Liver (tissue), 9 donors: ENCODE data around the gene GORAB. TPM values are rescaled to one million over a fixed set of nuclear protein-coding genes. Genes with fewer than 3 reads are reported as not detected.

Experiments
- DNase-seq: peaks from one replicate; pipeline ENCODE4 v3.0.0-alpha.2; 2017; ENCODE audit warnings: low spot score
- H3K27ac ChIP-seq, 2 donors: one replicate each; pipeline ENCODE4 v1.7.0; 2013; ENCODE audit warnings: inconsistent platforms in 2 of 2, low read length in 2 of 2, control low read depth in 1 of 2, low read depth in 1 of 2, mild to moderate bottlenecking in 1 of 2
- H3K27me3 ChIP-seq, 4 donors: one replicate each; pipeline versions ENCODE4 v1.6.1 to v1.7.0; 2013; ENCODE audit warnings: low read length in 3 of 4, inconsistent platforms in 1 of 4, mild to moderate bottlenecking in 1 of 4, moderate library complexity in 1 of 4; ENCODE audit not compliant: control insufficient read depth in 4 of 4, insufficient read depth in 4 of 4
- H3K36me3 ChIP-seq, 4 donors: one replicate each; pipeline versions ENCODE4 v1.6.1 to v1.7.0; 2013; ENCODE audit warnings: low read length in 3 of 4, mild to moderate bottlenecking in 3 of 4, low read depth in 1 of 4, moderate library complexity in 1 of 4; ENCODE audit not compliant: control insufficient read depth in 4 of 4, insufficient read depth in 3 of 4
- H3K4me1 ChIP-seq, 4 donors: one replicate each; pipeline versions ENCODE4 v1.6.1 to v1.7.0; 2013; ENCODE audit warnings: low read length in 3 of 4, mild to moderate bottlenecking in 3 of 4, moderate library complexity in 1 of 4; ENCODE audit not compliant: control insufficient read depth in 4 of 4, insufficient read depth in 4 of 4
- H3K4me3 ChIP-seq, 3 donors: one replicate each; pipeline versions ENCODE4 v1.6.1 to v1.7.0; 2013; ENCODE audit warnings: low read length in 3 of 3, control low read depth in 1 of 3, low read depth in 1 of 3, mild to moderate bottlenecking in 1 of 3
- H3K9ac ChIP-seq, 2 donors: one replicate each; pipeline ENCODE4 v1.7.0; 2013; ENCODE audit warnings: low read length in 2 of 2, mild to moderate bottlenecking in 2 of 2, moderate library complexity in 2 of 2, control low read depth in 1 of 2, low read depth in 1 of 2
- H3K9me3 ChIP-seq, 4 donors: one replicate each; pipeline versions ENCODE4 v1.6.1 to v1.7.0; 2013; ENCODE audit warnings: low read length in 3 of 4; ENCODE audit not compliant: control insufficient read depth in 4 of 4
- ATF3 ChIP-seq: IDR thresholded peaks from 2 replicates; pipeline ENCODE4 v1.6.1; 2016; ENCODE audit warnings: antibody characterized with exemption
- CTCF ChIP-seq: fragments of 150-350 bp; IDR thresholded peaks from 2 replicates; pipeline ENCODE4 v1.5.1; 2017; ENCODE audit warnings: improper control_type of control experiment, low read depth, low read length; ENCODE audit not compliant: missing input control
- EGR1 ChIP-seq, 2 donors: IDR thresholded peaks; 2 replicates each; pipeline ENCODE4 v1.6.1; 2016 to 2018; ENCODE audit warnings: antibody characterized with exemption in 2 of 2, low read depth in 2 of 2
- FOXA1 ChIP-seq: IDR thresholded peaks from 2 replicates; pipeline ENCODE4 v1.6.1; 2016; ENCODE audit warnings: antibody characterized with exemption
- FOXA2 ChIP-seq: IDR thresholded peaks from 2 replicates; pipeline ENCODE4 v1.6.1; 2016; ENCODE audit warnings: antibody characterized with exemption
- GABPA ChIP-seq, 2 donors: IDR thresholded peaks in 1 of 2; conservative IDR thresholded peaks in 1 of 2; 2 replicates each; pipeline ENCODE4 v1.6.1; 2016; ENCODE audit warnings: antibody characterized with exemption in 2 of 2, mild to moderate bottlenecking in 1 of 2, moderate library complexity in 1 of 2
- HNF4A ChIP-seq, 2 donors: conservative IDR thresholded peaks; 2 replicates each; pipeline ENCODE4 v1.6.1; 2016; ENCODE audit warnings: antibody characterized with exemption in 2 of 2, mild to moderate bottlenecking in 2 of 2
- HNF4G ChIP-seq: IDR thresholded peaks from 2 replicates; pipeline ENCODE4 v1.6.1; 2016; ENCODE audit warnings: antibody characterized with exemption
- JUND ChIP-seq, 2 donors: IDR thresholded peaks; 2 replicates each; pipeline ENCODE4 v1.6.1; 2016; ENCODE audit warnings: antibody characterized with exemption in 2 of 2
- MAX ChIP-seq: IDR thresholded peaks from 2 replicates; pipeline ENCODE4 v1.6.1; 2016; ENCODE audit warnings: antibody characterized with exemption
- NR2F2 ChIP-seq: IDR thresholded peaks from 2 replicates; pipeline ENCODE4 v1.6.1; 2016; ENCODE audit warnings: antibody characterized with exemption
- RAD21 ChIP-seq, 2 donors: IDR thresholded peaks; 2 replicates each; pipeline ENCODE4 v1.6.1; 2016; ENCODE audit warnings: antibody characterized with exemption in 2 of 2, mild to moderate bottlenecking in 2 of 2
- REST ChIP-seq: IDR thresholded peaks from 2 replicates; pipeline ENCODE4 v1.6.1; 2016; ENCODE audit warnings: antibody characterized with exemption, mild to moderate bottlenecking
- RXRA ChIP-seq, 2 donors: IDR thresholded peaks; 2 replicates each; pipeline ENCODE4 v1.6.1; 2017 to 2018; ENCODE audit warnings: antibody characterized with exemption in 2 of 2, mild to moderate bottlenecking in 1 of 2
- SP1 ChIP-seq: IDR thresholded peaks from 2 replicates; pipeline ENCODE4 v1.6.1; 2018; ENCODE audit warnings: antibody characterized with exemption, mild to moderate bottlenecking
- TAF1 ChIP-seq: conservative IDR thresholded peaks from 2 replicates; pipeline ENCODE4 v1.6.1; 2016; ENCODE audit warnings: antibody characterized with exemption, mild to moderate bottlenecking
- YY1 ChIP-seq: IDR thresholded peaks from 2 replicates; pipeline ENCODE4 v1.6.1; 2016; ENCODE audit warnings: antibody characterized with exemption, mild to moderate bottlenecking
- ZBTB33 ChIP-seq: IDR thresholded peaks from 2 replicates; pipeline ENCODE4 v1.6.1; 2016; ENCODE audit warnings: antibody characterized with exemption
- WGBS: extraction: QIAGEN DNeasy Blood & Tissue Kit; methylation state at CpG from one replicate; pipeline ENCODE4 v1.1.7; 2013; 5-methylcytosine and 5-hydroxymethylcytosine counted together
- polyA plus RNA-seq, 2 donors: library from polyadenylated mRNA; stranded (reverse) in 1 of 2; unstranded in 1 of 2; fragments of 200-250 nt in 1 of 2; fragments of >200 nt in 1 of 2; fragmentation: Nextera tagmentation in 1 of 2; extraction: Ambion mirVana in 1 of 2; gene quantifications; one replicate each; pipeline versions ENCODE4 v1.2.1 to v1.2.3, GENCODE V29; 2013 to 2015
- total RNA-seq, 2 donors: library from RNA; depleted of rRNA; stranded (reverse); fragments of >200 nt; gene quantifications; one replicate each; pipeline ENCODE4 v1.2.3, GENCODE V29; 2014
- donor health status: healthy.
- donor health status: healthy.
- donor health status: healthy.
- donor health status: healthy.
- donor health status: healthy.

GORAB gene
- total and polyA plus RNA-seq, 4 donors = 4.0 to 11.1 (median 8.7) TPM

- no peak overlapping the region for H3K27ac ChIP-seq
- H3K4me1 ChIP-seq = peaks cover 1 to 36% (median 27%) of the 10 kb centered on the region in 4 donors
- 83% methylated on average over 3 of the region's 3 CpGs for WGBS
- H3K4me3 ChIP-seq = peak overlapping the region in 2 of 3 donors; percentile 0 to 74
- DNase-seq = no peak
- H3K36me3 ChIP-seq = no peaks in the 10 kb centered on the region
- no peaks in the 10 kb centered on the region for H3K27me3 ChIP-seq
- no peaks in the 10 kb centered on the region for H3K9me3 ChIP-seq
- H3K9ac ChIP-seq = peak overlapping the region; percentile 36 to 85
- TF ChIP-seq JUND (IDR thresholded peaks at IDR 0.05) = no peak
- no peak for TF ChIP-seq FOXA1
- TF ChIP-seq EGR1 (IDR thresholded peaks at IDR 0.05; ENCODE audit: low read depth in 2 of 2) = no peak
- TF ChIP-seq TAF1 = no peak
- TF ChIP-seq ZBTB33 = no peak
- no peak for TF ChIP-seq HNF4A (conservative IDR thresholded peaks at IDR 0.05)
- no peak for TF ChIP-seq FOXA2
- TF ChIP-seq NR2F2 = no peak
- TF ChIP-seq CTCF = no peak
- TF ChIP-seq SP1 = no peak
- no peak for TF ChIP-seq HNF4G
- TF ChIP-seq RAD21 (IDR thresholded peaks at IDR 0.05) = no peak
- TF ChIP-seq REST = no peak
- no peak for TF ChIP-seq ATF3
- TF ChIP-seq YY1 = no peak
- no peak for TF ChIP-seq GABPA (IDR thresholded peaks at IDR 0.05 in 1 of 2, conservative IDR thresholded peaks at IDR 0.05 in 1 of 2)
- no peak for TF ChIP-seq RXRA (IDR thresholded peaks at IDR 0.05)
- no peak for TF ChIP-seq MAX
Measured at GRCh38 chr1:170533298-170533697, 1.3 kb downstream of the GORAB start.
